GM19239 (cell line): Measurements from ENCODE around the gene GATC.

Experiments used
- DNase-seq: peaks from one replicate; pipeline ENCODE4 v3.0.0; 2011; ENCODE audit warnings: low spot score; ENCODE audit not compliant: insufficient read length
- FAIRE-seq: peaks from 2 replicates; lab custom pipeline; 2011; peaks lifted over from hg19 to GRCh38; lab: Jason Lieb, UNC

Gene GATC

GRCh38 chr12:120445911-120446843, at the start of gene GATC, which contains the start of gene TRIAP1:
GATC (plus strand) TSS chr12:120446444; CDS start chr12:120446481, 37 bp downstream.
TRIAP1 (minus strand) TSS chr12:120446384; CDS start chr12:120446372, 12 bp downstream.
- FAIRE-seq (peak; percentile 91), DNase-seq (peak; percentile 66)

- no peak for DNase-seq
- FAIRE-seq: no peak
Measured at GRCh38 chr12:120397824-120398540, 48.3 kb upstream of the GATC start.

GRCh38 chr12:120399531-120399930, 46.7 kb upstream of the GATC start:
- FAIRE-seq (no peak), DNase-seq (no peak)

GRCh38 chr12:120402217-120402616, 44.0 kb upstream of the GATC start:
- DNase-seq (no peak), FAIRE-seq (no peak)

- DNase-seq (no peak), FAIRE-seq (no peak)
Measured at GRCh38 chr12:120403869-120404268, 42.4 kb upstream of the GATC start.

GRCh38 chr12:120404271-120404670, 42.0 kb upstream of the GATC start:
- DNase-seq (no peak), FAIRE-seq (no peak)

- no peak for DNase-seq
- no peak for FAIRE-seq
Measured at GRCh38 chr12:120406069-120406468, 40.2 kb upstream of the GATC start.

GRCh38 chr12:120406553-120406952, 39.7 kb upstream of the GATC start:
- FAIRE-seq (no peak), DNase-seq (no peak)

GRCh38 chr12:120408771-120409170, 37.5 kb upstream of the GATC start:
- no peak for FAIRE-seq
- no peak for DNase-seq

GRCh38 chr12:120412421-120412820, 33.8 kb upstream of the GATC start:
- DNase-seq (no peak), FAIRE-seq (no peak)

- FAIRE-seq: no peak
Measured at GRCh38 chr12:120413901-120414695, 32.1 kb upstream of the GATC start.

GRCh38 chr12:120416490-120417216, 29.6 kb upstream of the GATC start:
- no peak for FAIRE-seq

More at GRCh38 chr12:120413901-120414695, 32.1 kb upstream of the GATC start:
- DNase-seq: no peak

GRCh38 chr12:120417917-120418580, 28.2 kb upstream of the GATC start:
- FAIRE-seq (no peak), DNase-seq (no peak)

More at GRCh38 chr12:120416490-120417216, 29.6 kb upstream of the GATC start:
- no peak for DNase-seq

GRCh38 chr12:120421701-120422100, 24.5 kb upstream of the GATC start:
- FAIRE-seq: no peak
- DNase-seq: no peak

GRCh38 chr12:120422892-120423456, 23.3 kb upstream of the GATC start:
- DNase-seq: no peak
- no peak for FAIRE-seq

GRCh38 chr12:120425797-120426196, 20.4 kb upstream of the GATC start:
- DNase-seq (no peak), FAIRE-seq (no peak)

GRCh38 chr12:120428597-120429229, 17.5 kb upstream of the GATC start:
- FAIRE-seq (no peak), DNase-seq (no peak)

GRCh38 chr12:120429368-120429767, 16.9 kb upstream of the GATC start:
- no peak for DNase-seq

More at GRCh38 chr12:120429368-120429767, 16.9 kb upstream of the GATC start:
- FAIRE-seq: no peak
